NCI-H2107 treated with DMSO at 0.1 percent for 48 hours (cell line): ENCODE results near the gene FOXJ3.

ENCODE experiments used
- DNase-seq: peaks from one replicate; lab custom pipeline; 2025; ENCODE audit not compliant: unreplicated experiment; lab: John Stamatoyannopoulos, UW

The FOXJ3 gene

GRCh38 chr1:42195841-42196240 is 139.2 kb downstream of the FOXJ3 start:
- no peak for DNase-seq

DNA sequence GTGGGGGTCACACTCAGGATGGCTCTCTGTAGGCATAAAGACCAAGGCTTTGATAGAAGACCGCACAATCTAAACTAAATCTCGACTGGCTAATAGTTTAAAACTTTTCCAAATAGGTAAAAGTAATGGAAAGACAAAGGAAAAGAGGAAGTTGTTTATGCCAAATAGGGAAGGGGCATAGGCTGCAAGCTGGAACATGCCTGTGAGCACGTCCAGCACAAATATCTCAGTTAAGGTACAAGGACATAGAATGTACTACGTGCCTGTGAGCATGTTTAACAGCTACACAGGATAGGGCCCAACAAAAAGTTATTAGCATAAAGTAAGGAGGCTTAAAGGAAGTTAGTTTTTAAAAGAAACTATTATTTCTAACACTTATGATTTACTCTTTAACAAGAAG is 142.9 kb downstream of the FOXJ3 start:
- DNase-seq, result no peak

- no peak for DNase-seq
Observed at GRCh38 chr1:42191319-42191718, 143.7 kb downstream of the FOXJ3 start.

GRCh38 chr1:42189931-42190853 is 144.8 kb downstream of the FOXJ3 start:
- no peak for DNase-seq

- DNase-seq, result no peak
Observed at GRCh38 chr1:42186152-42186551, 148.9 kb downstream of the FOXJ3 start.

DNA sequence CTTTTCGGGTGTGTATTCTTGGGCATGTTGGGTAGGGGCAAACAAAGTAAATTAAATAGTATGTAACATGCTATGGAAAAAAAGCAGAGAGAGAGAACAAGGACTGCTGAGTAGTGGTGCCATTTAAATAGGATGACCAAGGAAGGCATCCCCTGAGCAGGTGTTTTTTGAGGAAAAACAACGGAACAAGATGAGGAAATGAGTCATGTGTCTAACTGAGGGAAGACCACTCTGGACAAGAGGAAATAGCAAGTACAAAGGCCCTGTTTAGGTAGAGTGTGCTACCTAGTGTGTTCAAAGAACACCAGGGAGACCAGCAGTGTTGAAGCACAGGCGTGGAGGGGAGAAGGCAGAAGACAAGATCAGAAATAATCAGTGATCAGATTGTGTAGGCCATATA is 150.4 kb downstream of the FOXJ3 start:
- DNase-seq, result no peak

DNA sequence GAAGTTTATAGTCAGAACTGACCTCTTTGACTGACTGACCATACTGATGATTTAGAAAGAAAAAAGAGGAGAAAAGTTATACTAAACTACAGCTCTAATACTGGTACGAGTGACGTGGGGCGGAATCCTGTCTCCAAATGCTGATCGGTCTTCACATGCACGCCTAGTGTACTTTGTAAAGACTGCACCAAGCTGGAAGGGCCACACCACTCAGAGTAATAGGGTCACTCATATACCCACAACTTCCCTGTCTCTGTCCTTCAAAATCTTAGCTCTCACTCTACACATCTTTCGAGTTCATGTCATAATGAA is 151.1 kb downstream of the FOXJ3 start:
- no peak for DNase-seq

DNA sequence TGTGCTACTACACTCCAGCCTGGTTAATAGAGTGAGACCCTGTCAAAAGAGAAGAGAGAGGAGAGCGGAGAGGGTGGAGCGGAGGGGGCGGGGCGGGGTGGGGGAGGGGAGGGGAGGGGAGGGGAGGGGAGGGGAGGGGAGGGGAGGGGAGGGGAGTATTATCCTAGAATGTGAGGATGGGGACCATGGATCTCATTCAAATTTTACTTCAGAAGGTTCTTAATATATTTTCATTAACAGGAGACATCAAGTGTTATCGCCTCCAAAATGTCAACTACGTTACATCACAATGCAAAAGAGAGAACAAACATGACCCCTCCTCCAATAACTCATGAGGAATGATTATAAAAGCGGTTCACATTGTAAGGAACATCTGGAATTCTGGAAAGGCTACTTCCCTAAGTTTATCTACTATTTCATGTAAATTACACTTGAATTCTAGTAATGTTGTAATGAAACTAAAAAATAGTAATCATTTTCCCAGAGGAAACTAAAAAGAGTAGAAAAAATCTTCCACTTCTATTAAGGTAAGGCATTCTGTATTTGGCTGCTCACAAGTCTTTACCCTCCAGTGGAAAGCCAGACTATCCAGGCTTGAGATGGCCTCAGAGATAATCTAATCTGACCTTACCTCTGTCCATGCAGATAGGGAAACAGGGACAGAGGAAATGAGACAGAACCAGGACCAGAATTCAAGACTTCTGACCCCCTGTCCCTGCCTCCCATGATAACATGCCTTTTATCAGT is 151.7 kb downstream of the FOXJ3 start:
- no peak for DNase-seq

DNA sequence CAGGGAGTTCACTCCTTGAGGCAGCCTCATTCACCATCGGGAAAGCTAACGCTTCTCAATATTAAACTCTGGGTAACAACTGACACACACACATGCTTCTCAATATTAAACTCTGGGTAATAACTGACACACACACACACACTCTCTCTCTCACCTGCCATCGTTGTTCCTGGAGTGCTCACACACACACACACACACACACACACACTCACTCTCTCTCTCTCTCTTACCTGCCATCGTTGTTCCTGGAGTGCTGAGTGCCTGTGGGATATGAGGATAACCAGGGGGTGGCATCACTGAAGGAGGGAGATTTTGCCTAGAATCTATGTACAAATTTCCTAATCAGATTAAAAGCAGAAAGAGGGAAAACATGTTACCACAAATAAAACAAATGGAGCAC is 153.3 kb downstream of the FOXJ3 start:
- DNase-seq, result no peak

GRCh38 chr1:42179900-42180329 is 155.1 kb downstream of the FOXJ3 start:
- no peak for DNase-seq

DNA sequence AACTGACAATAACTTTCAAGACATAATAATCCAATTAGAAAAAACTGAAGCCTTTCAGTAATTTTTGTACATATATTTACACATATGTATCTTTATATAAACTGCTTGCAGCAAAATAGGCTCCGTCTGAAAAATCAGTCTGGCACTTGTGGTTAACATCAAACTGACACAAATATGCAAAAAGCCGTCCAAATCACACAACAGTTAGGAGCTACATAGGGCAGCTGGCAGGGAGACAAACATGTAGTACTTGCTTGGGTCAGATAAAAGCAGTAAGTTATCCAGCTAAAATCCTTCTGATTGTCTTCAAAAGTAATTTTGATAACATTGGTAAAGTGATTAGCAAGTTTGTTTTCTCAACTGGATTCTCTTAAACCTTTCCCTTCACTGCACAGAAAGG is 155.8 kb downstream of the FOXJ3 start:
- no peak for DNase-seq

GRCh38 chr1:42178249-42178648 is 156.8 kb downstream of the FOXJ3 start:
- DNase-seq, result no peak

DNA sequence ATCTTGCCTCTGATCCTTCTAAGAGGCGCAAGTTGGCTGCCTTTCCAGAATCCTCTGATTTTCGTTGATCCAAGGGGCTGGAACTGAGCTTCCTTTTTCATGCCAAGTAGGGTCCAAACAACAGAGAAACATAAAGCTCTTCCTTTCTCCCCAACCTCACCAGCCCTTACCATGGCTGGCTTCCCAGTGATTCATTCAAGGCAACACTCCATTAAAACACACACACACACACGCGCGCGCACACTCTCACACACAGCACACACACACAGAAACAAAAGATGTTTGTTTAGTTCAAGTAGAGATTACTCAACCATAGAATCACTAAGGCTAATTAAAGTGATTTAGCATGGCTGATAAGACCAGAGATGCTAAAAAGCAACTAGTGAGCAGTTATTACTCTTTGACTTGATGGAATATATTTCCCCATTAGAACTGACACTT is 157.5 kb downstream of the FOXJ3 start:
- peak; percentile 65 for DNase-seq

GRCh38 chr1:42176902-42177519 is 158.0 kb downstream of the FOXJ3 start:
- DNase-seq, result peak; percentile 61

DNA sequence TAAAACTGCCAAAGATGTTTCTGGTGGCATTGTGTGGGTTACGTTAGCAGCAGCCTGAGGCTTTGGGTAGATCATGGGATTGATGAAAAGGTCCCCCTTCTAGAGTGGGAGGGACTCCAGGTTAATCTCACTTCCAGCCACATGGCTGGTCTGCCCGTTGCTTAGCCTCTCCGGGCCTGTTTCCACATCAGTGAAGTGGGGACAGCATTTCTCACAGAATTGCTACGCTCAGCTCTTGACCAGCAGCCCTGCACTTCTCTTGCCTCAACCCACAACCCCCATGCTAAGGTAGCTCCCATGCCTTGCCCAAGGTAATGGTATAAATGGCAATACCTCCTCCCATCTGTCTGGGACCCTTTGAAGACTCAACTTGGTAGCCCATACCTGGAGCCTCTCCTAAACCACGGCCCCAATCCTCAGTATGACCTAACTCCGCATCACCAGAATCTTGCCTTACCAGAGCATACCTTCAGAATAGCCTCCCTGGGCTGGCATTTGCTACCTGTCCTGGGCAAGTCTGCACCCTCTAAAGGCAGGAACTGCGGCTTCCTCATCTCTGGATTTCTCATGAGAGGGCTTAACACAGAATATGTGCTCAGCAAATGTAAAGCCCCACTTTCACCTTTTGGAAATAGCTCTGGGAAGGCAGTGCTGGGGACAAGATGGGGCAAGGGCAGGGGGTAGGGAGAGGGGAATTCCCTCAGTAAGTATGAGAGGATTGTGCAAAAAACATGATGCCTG is 159.6 kb downstream of the FOXJ3 start:
- DNase-seq, result no peak

GRCh38 chr1:42173961-42174735 is 160.9 kb downstream of the FOXJ3 start:
- DNase-seq, result no peak

GRCh38 chr1:42173155-42173933 is 161.7 kb downstream of the FOXJ3 start:
- DNase-seq, result peak; percentile 57

DNA sequence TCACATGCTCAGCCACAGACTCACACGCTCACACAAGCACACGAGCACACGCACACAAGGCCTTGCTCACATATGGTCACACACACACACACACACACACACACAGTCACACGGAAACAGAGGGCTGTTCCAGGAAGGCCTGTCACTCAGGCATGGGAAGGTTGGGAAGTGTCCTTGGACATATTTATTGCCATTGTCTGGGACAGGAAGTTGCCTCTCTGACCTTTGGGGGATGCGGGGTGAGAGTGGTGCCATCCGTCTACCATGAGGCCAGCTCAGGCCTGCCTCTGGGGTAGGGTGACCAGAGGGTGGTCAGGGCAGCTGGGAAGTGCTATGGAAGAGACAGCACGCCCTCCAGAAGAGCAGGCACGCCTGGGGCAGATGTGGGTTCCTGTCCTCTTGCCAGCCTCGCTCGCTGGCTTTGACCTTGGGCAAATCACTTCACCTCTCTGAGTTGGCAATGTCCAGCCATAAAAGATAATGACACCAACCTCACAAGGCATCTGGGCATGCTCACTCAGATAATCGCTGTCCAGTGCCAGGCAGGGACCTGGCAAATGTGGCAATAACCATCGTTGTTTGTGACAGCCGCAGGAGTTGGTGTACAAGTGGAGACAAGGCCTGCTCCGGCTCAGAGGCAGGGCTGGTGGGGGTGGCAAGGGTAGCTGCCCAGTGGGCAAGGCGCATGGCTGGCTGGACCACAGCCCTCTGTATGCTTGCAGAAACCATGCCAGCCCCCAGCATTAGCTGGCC is 162.5 kb downstream of the FOXJ3 start:
- DNase-seq, result no peak
